ENCODE data around the gene PLXNC1. TPM values are rescaled to one million over a fixed set of nuclear protein-coding genes. Genes with fewer than 3 reads are reported as not detected.

PLXNC1 gene
- total and polyA plus RNA-seq, 9 of the 15 experiments (the other 6 are each of a cell fraction or from before 2014, with no cell fraction given), result 0.08 to 0.87 (median 0.28) TPM

DNA sequence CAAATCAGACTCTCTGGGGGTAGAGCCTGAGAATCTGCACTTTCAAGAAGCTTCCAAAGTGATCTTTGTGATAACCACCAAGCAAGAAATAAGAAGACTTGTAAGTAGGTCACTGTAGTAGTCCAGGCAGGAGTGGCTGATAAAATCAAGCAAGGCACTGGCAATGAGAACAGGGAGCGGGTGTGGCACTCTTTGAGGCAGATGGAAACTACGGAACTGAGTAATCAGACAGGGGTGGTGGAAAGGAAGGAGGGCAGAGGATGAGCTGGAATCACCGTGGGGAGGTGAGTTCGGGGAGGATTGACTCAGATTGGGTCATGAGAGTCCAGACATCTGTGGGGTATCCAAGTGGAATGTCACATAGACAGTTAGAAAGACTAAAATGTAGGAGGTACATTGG lies 44.4 kb upstream of the PLXNC1 start:
- 18% methylated on average over 4 of the region's 4 CpGs for WGBS (ENCODE audit: insufficient coverage, low coverage, missing lambda C conversion rate)
- Histone ChIP-seq H3K9me1 (ENCODE audit: control insufficient read depth, insufficient read depth, low read length) (no peaks in the 10 kb centered on the region), H3K4me1 (replicated peaks in 1 of 2; ENCODE audit: control insufficient read depth in 2 of 2, insufficient read depth in 2 of 2, low read length in 2 of 2) (peaks cover 14 to 18% of the 10 kb centered on the region in 2 experiments), H3K4me3 (no peak overlapping the region), H3K9me3 (replicated peaks; ENCODE audit: control insufficient read depth, insufficient read depth, low read depth, low read length) (no peaks in the 10 kb centered on the region), H4K20me1 (replicated peaks; ENCODE audit: control insufficient read depth, insufficient read depth, low read length) (no peaks in the 10 kb centered on the region), H3K4me2 (ENCODE audit: insufficient read depth, low read length) (no peak overlapping the region), H3K27ac (ENCODE audit: extremely low read depth, low read depth, low read length) (no peak overlapping the region), H3K79me2 (ENCODE audit: control insufficient read depth, insufficient read depth, low read length) (no peaks in the 10 kb centered on the region), H3K36me3 (ENCODE audit: control insufficient read depth, insufficient read depth, low read length) (no peaks in the 10 kb centered on the region), H3K27me3 (ENCODE audit: control insufficient read depth in 2 of 2, insufficient read depth in 2 of 2, low read length in 2 of 2) (no peaks in the 10 kb centered on the region), H2AFZ (ENCODE audit: low read depth, low read length) (no peak overlapping the region), H3K9ac (ENCODE audit: insufficient read depth in 1 of 2, low read depth in 2 of 2, low read length in 2 of 2) (no peak overlapping the region)
- ChIA-PET POLR2A (interaction anchor here (1.0 kb wide), 1 partner anchor 601 kb away, joined by 5 read pairs; no protein-coding TSS in a partner anchor), CTCF (ENCODE audit: low intra/inter-chr PET ratio) (interaction anchor here (4.8 kb wide), 1 partner anchor 601 kb away, joined by 62 read pairs; no protein-coding TSS in a partner anchor)
- no peak for ATAC-seq
- intact Hi-C loops (cut with micrococcal nuclease) (loop anchor here (2.0 to 10.0 kb wide), 4 partner anchors 601 to 1529 kb away; no protein-coding TSS in a partner anchor), in situ Hi-C loops (cut with MboI) (loop anchor here (5.0 to 25.0 kb wide), 5 partner anchors 347 to 1317 kb away; no protein-coding TSS in a partner anchor)
- DNase-seq (ENCODE audit: extremely low read depth in 1 of 4, low spot score in 3 of 4), result no peak
- BruUV-seq (replicated peaks), result no TSS peak
- no peak for FAIRE-seq
- TF ChIP-seq BRD4 (IDR thresholded peaks at IDR 0.05), result no peak
- TF ChIP-seq, protein P1, sequence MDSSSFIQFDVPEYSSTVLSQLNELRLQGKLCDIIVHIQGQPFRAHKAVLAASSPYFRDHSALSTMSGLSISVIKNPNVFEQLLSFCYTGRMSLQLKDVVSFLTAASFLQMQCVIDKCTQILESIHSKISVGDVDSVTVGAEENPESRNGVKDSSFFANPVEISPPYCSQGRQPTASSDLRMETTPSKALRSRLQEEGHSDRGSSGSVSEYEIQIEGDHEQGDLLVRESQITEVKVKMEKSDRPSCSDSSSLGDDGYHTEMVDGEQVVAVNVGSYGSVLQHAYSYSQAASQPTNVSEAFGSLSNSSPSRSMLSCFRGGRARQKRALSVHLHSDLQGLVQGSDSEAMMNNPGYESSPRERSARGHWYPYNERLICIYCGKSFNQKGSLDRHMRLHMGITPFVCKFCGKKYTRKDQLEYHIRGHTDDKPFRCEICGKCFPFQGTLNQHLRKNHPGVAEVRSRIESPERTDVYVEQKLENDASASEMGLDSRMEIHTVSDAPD (CRISPR knock-in tag; IDR thresholded peaks at IDR 0.05), result no peak
- TF ChIP-seq GABPB1 (CRISPR knock-in tag; IDR thresholded peaks at IDR 0.05), result no peak
- TF ChIP-seq, protein P2, sequence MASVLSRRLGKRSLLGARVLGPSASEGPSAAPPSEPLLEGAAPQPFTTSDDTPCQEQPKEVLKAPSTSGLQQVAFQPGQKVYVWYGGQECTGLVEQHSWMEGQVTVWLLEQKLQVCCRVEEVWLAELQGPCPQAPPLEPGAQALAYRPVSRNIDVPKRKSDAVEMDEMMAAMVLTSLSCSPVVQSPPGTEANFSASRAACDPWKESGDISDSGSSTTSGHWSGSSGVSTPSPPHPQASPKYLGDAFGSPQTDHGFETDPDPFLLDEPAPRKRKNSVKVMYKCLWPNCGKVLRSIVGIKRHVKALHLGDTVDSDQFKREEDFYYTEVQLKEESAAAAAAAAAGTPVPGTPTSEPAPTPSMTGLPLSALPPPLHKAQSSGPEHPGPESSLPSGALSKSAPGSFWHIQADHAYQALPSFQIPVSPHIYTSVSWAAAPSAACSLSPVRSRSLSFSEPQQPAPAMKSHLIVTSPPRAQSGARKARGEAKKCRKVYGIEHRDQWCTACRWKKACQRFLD (CRISPR knock-in tag; IDR thresholded peaks at IDR 0.05), result no peak
- TF ChIP-seq ZNF324 (CRISPR knock-in tag; IDR thresholded peaks at IDR 0.05), result no peak
- no peak for TF ChIP-seq MED1 (CRISPR knock-in tag; IDR thresholded peaks at IDR 0.05; ENCODE audit: borderline replicate concordance)
- TF ChIP-seq CHD4 (IDR thresholded peaks at IDR 0.05; ENCODE audit: insufficient read depth, insufficient replicate concordance, low read depth, low read length, poor library complexity, severe bottlenecking), result no peak
- TF ChIP-seq, protein P3, sequence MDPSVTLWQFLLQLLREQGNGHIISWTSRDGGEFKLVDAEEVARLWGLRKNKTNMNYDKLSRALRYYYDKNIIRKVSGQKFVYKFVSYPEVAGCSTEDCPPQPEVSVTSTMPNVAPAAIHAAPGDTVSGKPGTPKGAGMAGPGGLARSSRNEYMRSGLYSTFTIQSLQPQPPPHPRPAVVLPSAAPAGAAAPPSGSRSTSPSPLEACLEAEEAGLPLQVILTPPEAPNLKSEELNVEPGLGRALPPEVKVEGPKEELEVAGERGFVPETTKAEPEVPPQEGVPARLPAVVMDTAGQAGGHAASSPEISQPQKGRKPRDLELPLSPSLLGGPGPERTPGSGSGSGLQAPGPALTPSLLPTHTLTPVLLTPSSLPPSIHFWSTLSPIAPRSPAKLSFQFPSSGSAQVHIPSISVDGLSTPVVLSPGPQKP (CRISPR knock-in tag; IDR thresholded peaks at IDR 0.05), result no peak
- TF ChIP-seq, protein P4, sequence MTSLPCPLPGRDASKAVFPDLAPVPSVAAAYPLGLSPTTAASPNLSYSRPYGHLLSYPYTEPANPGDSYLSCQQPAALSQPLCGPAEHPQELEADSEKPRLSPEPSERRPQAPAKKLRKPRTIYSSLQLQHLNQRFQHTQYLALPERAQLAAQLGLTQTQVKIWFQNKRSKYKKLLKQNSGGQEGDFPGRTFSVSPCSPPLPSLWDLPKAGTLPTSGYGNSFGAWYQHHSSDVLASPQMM (CRISPR knock-in tag; IDR thresholded peaks at IDR 0.05), result no peak
- TF ChIP-seq CC2D1A (IDR thresholded peaks at IDR 0.05), result no peak
- no peak for TF ChIP-seq STAT5B (CRISPR knock-in tag; IDR thresholded peaks at IDR 0.05)
- no peak for TF ChIP-seq ZNF354B (CRISPR knock-in tag; IDR thresholded peaks at IDR 0.05)
- TF ChIP-seq SREBF1 (IDR thresholded peaks at IDR 0.05; ENCODE audit: borderline replicate concordance, low read depth, low read length), result no peak
- TF ChIP-seq ZSCAN29 (IDR thresholded peaks at IDR 0.05), result no peak

Measured in K562 (cell line).